ENCODE results near the gene KDM4C. TPM values are rescaled to one million over a fixed set of nuclear protein-coding genes. Genes with fewer than 3 reads are reported as not detected.

KDM4C gene
- total RNA-seq, 1 donor from 2014 or later = 14.7 TPM

DNA sequence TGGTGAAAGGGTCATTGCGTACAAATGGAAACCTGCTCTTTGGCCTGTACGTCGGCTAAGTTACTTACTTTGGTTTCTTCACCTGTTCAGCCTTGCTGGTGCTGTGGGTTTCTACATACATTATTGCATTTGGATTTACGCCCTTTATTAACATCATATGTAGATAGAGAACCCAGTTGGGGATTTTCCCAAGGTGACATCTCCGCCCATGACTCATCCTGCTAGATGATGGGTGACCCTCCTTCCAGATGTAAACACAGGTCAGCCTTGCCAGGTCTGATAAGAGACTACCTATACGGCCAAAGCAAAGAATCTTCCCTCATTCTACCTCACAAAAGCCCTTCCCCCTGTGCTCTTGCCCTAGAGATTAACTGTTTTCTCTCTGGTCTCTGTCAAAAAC lies 360.9 kb downstream of the KDM4C start:
- Histone ChIP-seq H3K36me3 (ENCODE audit: control insufficient read depth, insufficient read depth, low read length) (no peaks in the 10 kb centered on the region), H3K27me3 (ENCODE audit: control insufficient read depth, insufficient read depth, low read length) (no peaks in the 10 kb centered on the region), H3K4me3 (ENCODE audit: low read depth, low read length) (no peak overlapping the region)
- DNase-seq (ENCODE audit: low read depth) = no peak
- TF ChIP-seq, protein P1, sequence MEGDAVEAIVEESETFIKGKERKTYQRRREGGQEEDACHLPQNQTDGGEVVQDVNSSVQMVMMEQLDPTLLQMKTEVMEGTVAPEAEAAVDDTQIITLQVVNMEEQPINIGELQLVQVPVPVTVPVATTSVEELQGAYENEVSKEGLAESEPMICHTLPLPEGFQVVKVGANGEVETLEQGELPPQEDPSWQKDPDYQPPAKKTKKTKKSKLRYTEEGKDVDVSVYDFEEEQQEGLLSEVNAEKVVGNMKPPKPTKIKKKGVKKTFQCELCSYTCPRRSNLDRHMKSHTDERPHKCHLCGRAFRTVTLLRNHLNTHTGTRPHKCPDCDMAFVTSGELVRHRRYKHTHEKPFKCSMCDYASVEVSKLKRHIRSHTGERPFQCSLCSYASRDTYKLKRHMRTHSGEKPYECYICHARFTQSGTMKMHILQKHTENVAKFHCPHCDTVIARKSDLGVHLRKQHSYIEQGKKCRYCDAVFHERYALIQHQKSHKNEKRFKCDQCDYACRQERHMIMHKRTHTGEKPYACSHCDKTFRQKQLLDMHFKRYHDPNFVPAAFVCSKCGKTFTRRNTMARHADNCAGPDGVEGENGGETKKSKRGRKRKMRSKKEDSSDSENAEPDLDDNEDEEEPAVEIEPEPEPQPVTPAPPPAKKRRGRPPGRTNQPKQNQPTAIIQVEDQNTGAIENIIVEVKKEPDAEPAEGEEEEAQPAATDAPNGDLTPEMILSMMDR (IDR thresholded peaks at IDR 0.05; ENCODE audit: insufficient read depth, low read length, poor library complexity, severe bottlenecking) = no peak

DNA sequence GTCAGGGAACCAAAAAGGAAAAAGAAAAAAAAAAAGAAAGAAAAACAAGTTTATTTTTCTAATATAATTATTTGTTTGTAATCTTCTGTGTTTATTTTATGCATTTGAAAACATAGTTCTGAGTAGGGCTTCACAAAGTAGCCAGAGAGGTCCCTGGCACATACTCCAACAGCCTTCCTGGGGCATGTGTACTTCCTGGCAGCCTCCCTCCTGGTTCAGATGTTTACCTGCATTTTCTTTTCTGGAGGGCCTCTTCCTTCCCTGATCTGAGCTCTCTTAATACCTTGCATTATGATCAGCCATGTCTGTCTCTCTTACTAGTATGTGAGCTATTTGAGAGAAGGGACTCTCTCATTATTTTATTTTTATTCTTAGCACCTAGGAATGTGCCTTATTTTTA lies 361.8 kb downstream of the KDM4C start:
- Histone ChIP-seq H3K27me3 (ENCODE audit: control insufficient read depth, insufficient read depth, low read length) (no peaks in the 10 kb centered on the region), H3K4me3 (ENCODE audit: low read depth, low read length) (no peak overlapping the region), H3K36me3 (ENCODE audit: control insufficient read depth, insufficient read depth, low read length) (no peaks in the 10 kb centered on the region)
- TF ChIP-seq, protein P1 (IDR thresholded peaks at IDR 0.05; ENCODE audit: insufficient read depth, low read length, poor library complexity, severe bottlenecking) = no peak
- no peak for DNase-seq (ENCODE audit: low read depth)

DNA sequence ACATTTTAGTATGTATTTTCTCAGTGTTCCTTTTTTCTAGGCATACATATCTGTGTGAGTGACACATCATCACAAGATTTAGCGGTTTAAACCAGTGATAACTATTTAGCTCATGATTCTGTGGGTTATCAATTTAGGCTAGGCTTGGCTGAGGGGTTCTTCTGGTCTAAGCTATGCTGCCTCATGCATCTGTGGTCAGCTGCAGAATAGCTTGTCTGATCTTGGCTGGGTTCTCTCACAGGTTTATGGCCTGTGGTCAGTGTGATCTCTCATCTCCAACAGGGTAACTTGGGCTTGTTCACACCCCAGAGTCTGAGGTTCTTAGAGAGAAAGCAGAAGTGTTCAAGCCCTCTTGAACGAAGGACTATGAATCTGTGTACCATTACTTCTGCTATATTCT lies 363.3 kb downstream of the KDM4C start:
- no peak for DNase-seq (ENCODE audit: low read depth)
- Histone ChIP-seq H3K4me3 (ENCODE audit: low read depth, low read length) (no peak overlapping the region), H3K36me3 (ENCODE audit: control insufficient read depth, insufficient read depth, low read length) (no peaks in the 10 kb centered on the region), H3K27me3 (ENCODE audit: control insufficient read depth, insufficient read depth, low read length) (no peaks in the 10 kb centered on the region)
- TF ChIP-seq, protein P1 (IDR thresholded peaks at IDR 0.05; ENCODE audit: insufficient read depth, low read length, poor library complexity, severe bottlenecking) = no peak

DNA sequence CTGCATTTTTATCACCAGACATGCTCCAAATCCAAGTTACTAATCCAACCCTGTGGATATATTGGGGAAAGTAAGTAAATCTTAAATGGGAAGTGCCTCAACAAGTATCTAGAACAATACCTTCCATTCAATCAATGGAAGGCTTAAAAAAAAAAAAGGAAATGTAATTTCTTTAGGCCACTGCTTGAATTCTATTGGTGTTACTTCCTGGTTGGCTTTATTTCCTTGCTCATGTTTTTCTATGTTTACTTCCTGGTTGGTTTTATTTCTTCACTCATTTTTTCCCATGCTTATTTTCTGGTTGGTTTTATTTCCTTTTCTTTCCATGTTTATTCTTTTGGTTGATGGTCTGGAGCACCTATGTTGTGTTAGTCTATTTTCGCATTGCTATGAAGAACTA lies 363.9 kb downstream of the KDM4C start:
- Histone ChIP-seq H3K27me3 (ENCODE audit: control insufficient read depth, insufficient read depth, low read length) (no peaks in the 10 kb centered on the region), H3K4me3 (ENCODE audit: low read depth, low read length) (no peak overlapping the region), H3K36me3 (ENCODE audit: control insufficient read depth, insufficient read depth, low read length) (no peaks in the 10 kb centered on the region)
- TF ChIP-seq, protein P1 (IDR thresholded peaks at IDR 0.05; ENCODE audit: insufficient read depth, low read length, poor library complexity, severe bottlenecking) = no peak
- DNase-seq (ENCODE audit: low read depth) = no peak

DNA sequence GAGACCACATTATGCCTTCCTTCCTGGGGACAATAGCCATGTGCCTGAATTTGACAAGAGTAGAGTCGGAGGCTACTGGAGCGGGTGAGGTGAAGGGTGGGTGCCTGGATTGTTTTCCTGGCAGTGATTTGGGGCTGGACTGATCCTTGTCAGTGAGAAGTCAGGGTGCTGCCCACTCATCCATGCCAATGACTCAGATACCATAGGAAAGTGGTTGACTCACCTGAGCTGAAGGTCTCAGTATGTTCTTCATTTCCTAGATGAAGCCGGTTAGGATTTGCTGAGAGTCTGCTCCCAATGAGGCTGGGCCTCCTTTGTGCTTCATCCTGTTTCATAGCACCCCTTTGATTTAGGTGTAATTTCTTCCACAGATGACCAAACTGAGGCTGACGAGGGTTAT lies 366.0 kb downstream of the KDM4C start:
- TF ChIP-seq, protein P1 (IDR thresholded peaks at IDR 0.05; ENCODE audit: insufficient read depth, low read length, poor library complexity, severe bottlenecking) = no peak
- DNase-seq (ENCODE audit: low read depth) = peak; percentile 71
- H3K27me3 ChIP-seq (ENCODE audit: control insufficient read depth, insufficient read depth, low read length) = no peaks in the 10 kb centered on the region
- H3K4me3 ChIP-seq (ENCODE audit: low read depth, low read length) = no peak overlapping the region
- H3K36me3 ChIP-seq (ENCODE audit: control insufficient read depth, insufficient read depth, low read length) = no peaks in the 10 kb centered on the region

DNA sequence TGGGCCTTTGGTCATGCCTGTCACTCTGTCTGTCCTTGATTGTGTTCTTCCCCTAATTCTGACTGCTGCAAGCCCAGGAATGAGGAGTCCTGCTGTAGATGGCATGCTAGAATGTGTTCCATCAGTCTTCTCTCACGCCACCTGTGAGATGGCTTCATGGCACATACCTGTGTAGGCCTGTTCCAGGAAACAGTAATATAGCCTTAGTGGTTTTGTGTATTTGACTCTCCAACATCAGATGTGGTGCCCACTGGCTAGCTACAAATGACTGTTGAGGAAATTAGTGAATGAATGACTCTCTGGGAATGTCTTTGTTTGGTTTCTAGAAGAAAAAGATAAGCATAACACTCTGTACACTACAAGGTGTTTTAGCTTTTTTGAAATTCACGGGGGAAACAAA lies 367.5 kb downstream of the KDM4C start:
- TF ChIP-seq, protein P1 (IDR thresholded peaks at IDR 0.05; ENCODE audit: insufficient read depth, low read length, poor library complexity, severe bottlenecking) = no peak
- no peaks in the 10 kb centered on the region for H3K27me3 ChIP-seq (ENCODE audit: control insufficient read depth, insufficient read depth, low read length)
- no peak for DNase-seq (ENCODE audit: low read depth)
- no peak overlapping the region for H3K4me3 ChIP-seq (ENCODE audit: low read depth, low read length)
- no peaks in the 10 kb centered on the region for H3K36me3 ChIP-seq (ENCODE audit: control insufficient read depth, insufficient read depth, low read length)

Measured in kidney epithelial cell (primary cell).